Measurements from ENCODE around the gene LRRC8B. TPM values are rescaled to one million over a fixed set of nuclear protein-coding genes. Genes with fewer than 3 reads are reported as not detected.

The LRRC8B gene
- total RNA-seq, 4 donors from 2014 or later = 7.0 to 10.5 (median 8.7) TPM

DNA sequence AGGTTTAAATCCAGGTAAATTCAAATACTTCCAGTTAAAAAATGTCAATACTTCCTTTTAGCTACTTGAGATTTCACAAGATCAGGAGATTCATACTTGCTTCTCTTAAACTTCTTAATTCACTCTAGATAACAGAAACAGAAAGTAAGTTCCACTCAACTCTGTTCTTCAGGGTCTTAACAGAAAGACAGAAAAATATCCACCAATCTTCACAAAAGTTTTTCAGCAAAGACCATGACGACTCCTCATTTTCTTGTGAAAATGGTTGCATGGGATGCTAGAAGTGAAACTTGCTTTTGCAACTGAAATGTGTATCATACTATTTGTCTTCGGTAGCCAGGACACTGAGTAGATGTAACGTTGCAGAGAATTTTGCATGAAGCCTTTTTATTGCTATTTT is 96.0 kb downstream of the LRRC8B start:
- Histone ChIP-seq H3K27me3 (no peaks in the 10 kb centered on the region), H3K27ac (no peak overlapping the region), H3K9me3 (no peaks in the 10 kb centered on the region), H3K4me3 (no peak overlapping the region), H3K36me3 (no peaks in the 10 kb centered on the region), H3K4me1 (no peaks in the 10 kb centered on the region)
- in situ Hi-C loops (cut with MboI; ENCODE audit: low pct_ligation_motif_present in 1 of 4, low pct_unique_long_range_greater_than_20kb in 1 of 4, low sequenced_read_pairs in 3 of 4) (loop anchor here in 1 of 4 donors (10.0 kb wide), 1 partner anchor 144 kb away; no protein-coding TSS in a partner anchor), intact Hi-C loops (cut with DNase I; ENCODE audit: low total_unique reads) (no loop called here)
- 87 to 88% methylated on average over 3 of the region's 3 CpGs for WGBS, 2 donors (ENCODE audit: low coverage in 1 of 2)
- TF ChIP-seq EP300 (IDR thresholded peaks at IDR 0.05; ENCODE audit: low read depth) (no peak), POLR2AphosphoS5 (IDR thresholded peaks at IDR 0.05) (no peak), POLR2A (IDR thresholded peaks at IDR 0.05) (no peak)
- TF ChIP-seq, protein P1, sequence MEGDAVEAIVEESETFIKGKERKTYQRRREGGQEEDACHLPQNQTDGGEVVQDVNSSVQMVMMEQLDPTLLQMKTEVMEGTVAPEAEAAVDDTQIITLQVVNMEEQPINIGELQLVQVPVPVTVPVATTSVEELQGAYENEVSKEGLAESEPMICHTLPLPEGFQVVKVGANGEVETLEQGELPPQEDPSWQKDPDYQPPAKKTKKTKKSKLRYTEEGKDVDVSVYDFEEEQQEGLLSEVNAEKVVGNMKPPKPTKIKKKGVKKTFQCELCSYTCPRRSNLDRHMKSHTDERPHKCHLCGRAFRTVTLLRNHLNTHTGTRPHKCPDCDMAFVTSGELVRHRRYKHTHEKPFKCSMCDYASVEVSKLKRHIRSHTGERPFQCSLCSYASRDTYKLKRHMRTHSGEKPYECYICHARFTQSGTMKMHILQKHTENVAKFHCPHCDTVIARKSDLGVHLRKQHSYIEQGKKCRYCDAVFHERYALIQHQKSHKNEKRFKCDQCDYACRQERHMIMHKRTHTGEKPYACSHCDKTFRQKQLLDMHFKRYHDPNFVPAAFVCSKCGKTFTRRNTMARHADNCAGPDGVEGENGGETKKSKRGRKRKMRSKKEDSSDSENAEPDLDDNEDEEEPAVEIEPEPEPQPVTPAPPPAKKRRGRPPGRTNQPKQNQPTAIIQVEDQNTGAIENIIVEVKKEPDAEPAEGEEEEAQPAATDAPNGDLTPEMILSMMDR (IDR thresholded peaks at IDR 0.05) = no peak
- no peak for DNase-seq

DNA sequence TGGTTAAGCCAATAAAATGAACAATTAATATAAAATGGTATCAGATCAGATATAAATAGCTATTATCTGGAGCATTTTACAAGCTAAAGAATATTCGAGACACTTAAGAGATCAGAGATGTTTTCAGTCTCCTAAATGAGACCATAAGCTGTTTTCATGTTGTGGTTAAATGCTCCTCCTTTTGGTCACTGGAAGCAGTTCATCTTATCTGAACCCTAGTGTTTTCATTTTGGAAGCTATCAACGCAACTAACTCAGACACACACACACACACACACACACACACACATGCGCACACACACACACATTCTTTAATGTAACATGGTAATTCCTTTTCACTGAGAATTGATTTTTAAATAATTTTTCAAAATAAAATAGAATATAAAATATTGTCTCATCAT is 98.3 kb downstream of the LRRC8B start:
- no peaks in the 10 kb centered on the region for H3K36me3 ChIP-seq
- no peaks in the 10 kb centered on the region for H3K4me1 ChIP-seq
- no peaks in the 10 kb centered on the region for H3K27me3 ChIP-seq
- intact Hi-C loops (cut with DNase I; ENCODE audit: low total_unique reads) = no loop called here
- no peak overlapping the region for H3K27ac ChIP-seq
- H3K9me3 ChIP-seq = no peaks in the 10 kb centered on the region
- TF ChIP-seq EP300 (IDR thresholded peaks at IDR 0.05; ENCODE audit: low read depth) = no peak
- TF ChIP-seq POLR2A (IDR thresholded peaks at IDR 0.05) = no peak
- TF ChIP-seq, protein P1 (IDR thresholded peaks at IDR 0.05) = no peak
- no peak for TF ChIP-seq POLR2AphosphoS5 (IDR thresholded peaks at IDR 0.05)
- WGBS, 2 donors (ENCODE audit: low coverage in 1 of 2) = 77 to 78% methylated on average over 3 of the region's 3 CpGs
- in situ Hi-C loops (cut with MboI; ENCODE audit: low pct_ligation_motif_present in 1 of 4, low pct_unique_long_range_greater_than_20kb in 1 of 4, low sequenced_read_pairs in 3 of 4) = loop anchor here in 1 of 4 donors (10.0 kb wide), 1 partner anchor 142 kb away; no protein-coding TSS in a partner anchor
- H3K4me3 ChIP-seq = no peak overlapping the region
- no peak for DNase-seq

DNA sequence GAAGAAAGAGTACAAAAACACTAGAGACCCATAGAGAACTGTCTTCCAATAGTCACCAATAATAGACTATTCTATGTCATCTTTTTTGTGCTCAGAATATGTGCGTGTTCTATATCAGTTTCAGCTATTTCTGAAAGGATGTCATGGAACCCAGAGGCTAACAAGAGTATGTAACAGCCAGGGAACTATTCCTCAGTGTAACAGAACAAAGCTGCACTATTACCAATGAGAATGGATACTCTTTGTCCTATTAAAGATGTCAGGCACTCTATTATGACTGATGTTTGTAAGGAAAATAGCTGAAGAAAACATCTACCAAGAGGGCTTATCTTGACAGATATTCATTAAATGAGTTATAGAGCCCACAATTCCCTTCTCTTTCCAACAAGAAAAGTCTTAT is 99.7 kb downstream of the LRRC8B start:
- no peak for DNase-seq
- Histone ChIP-seq H3K9me3 (no peaks in the 10 kb centered on the region), H3K27ac (no peak overlapping the region), H3K4me1 (no peaks in the 10 kb centered on the region), H3K36me3 (no peaks in the 10 kb centered on the region), H3K27me3 (no peaks in the 10 kb centered on the region), H3K4me3 (no peak overlapping the region)
- in situ Hi-C loops (cut with MboI; ENCODE audit: low pct_ligation_motif_present in 1 of 4, low pct_unique_long_range_greater_than_20kb in 1 of 4, low sequenced_read_pairs in 3 of 4) = loop anchor here in 1 of 4 donors (10.0 kb wide), 1 partner anchor 140 kb away; no protein-coding TSS in a partner anchor
- WGBS, 2 donors (ENCODE audit: low coverage in 1 of 2) = 90 to 100% methylated on average over 1 of the region's 1 CpG
- intact Hi-C loops (cut with DNase I; ENCODE audit: low total_unique reads) = no loop called here
- TF ChIP-seq EP300 (IDR thresholded peaks at IDR 0.05; ENCODE audit: low read depth) = no peak
- TF ChIP-seq POLR2AphosphoS5 (IDR thresholded peaks at IDR 0.05) = no peak
- TF ChIP-seq, protein P1 (IDR thresholded peaks at IDR 0.05) = no peak
- no peak for TF ChIP-seq POLR2A (IDR thresholded peaks at IDR 0.05)

DNA sequence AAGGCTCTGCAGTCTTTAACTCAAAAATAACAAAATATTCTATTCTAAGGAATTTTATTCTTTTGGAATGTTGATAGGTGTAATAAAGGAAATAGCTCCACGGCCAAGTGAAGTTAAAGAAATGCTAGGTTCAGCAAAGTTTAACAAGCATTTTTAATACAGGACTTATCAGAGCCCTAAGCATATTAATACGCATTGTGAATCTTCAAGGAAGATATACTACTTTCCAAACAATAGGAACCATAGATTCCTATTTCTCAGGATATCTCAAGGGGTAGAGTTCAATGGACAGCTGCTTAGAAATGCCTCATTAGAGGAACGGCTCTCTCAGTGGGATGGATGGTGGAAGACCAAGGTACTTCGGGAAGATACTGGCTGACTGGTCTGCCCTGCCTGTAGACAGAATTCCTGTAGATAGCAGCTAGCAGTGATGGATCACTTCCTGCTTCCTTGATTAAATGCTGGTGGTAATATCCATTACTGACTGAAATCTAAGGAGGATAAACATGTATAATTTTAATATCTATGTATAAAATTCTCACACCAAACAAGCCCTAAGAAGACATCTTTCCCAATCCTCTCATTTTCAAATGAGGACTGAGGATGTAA is 100.2 kb downstream of the LRRC8B start:
- H3K9me3 ChIP-seq = no peaks in the 10 kb centered on the region
- DNase-seq = no peak
- no peaks in the 10 kb centered on the region for H3K4me1 ChIP-seq
- no peak overlapping the region for H3K4me3 ChIP-seq
- H3K27me3 ChIP-seq = no peaks in the 10 kb centered on the region
- intact Hi-C loops (cut with DNase I; ENCODE audit: low total_unique reads) = no loop called here
- in situ Hi-C loops (cut with MboI; ENCODE audit: low pct_ligation_motif_present in 1 of 4, low pct_unique_long_range_greater_than_20kb in 1 of 4, low sequenced_read_pairs in 3 of 4) = loop anchor here (10.0 to 25.0 kb wide), 3 partner anchors 137 to 362 kb away; partner anchors contain the start of gene ZNF326 (in 1 of the 4)
- TF ChIP-seq POLR2A (IDR thresholded peaks at IDR 0.05) = no peak
- no peak for TF ChIP-seq POLR2AphosphoS5 (IDR thresholded peaks at IDR 0.05)
- TF ChIP-seq EP300 (IDR thresholded peaks at IDR 0.05; ENCODE audit: low read depth) = no peak
- TF ChIP-seq, protein P1 (IDR thresholded peaks at IDR 0.05) = no peak
- no peak overlapping the region for H3K27ac ChIP-seq
- H3K36me3 ChIP-seq = no peaks in the 10 kb centered on the region
- WGBS, 2 donors (ENCODE audit: low coverage in 1 of 2) = 89 to 94% methylated on average over 4 of the region's 4 CpGs
